GM10248 (cell line): ENCODE measurements around the gene OR2T10.
"Not testable (repeated sequence)": the region's sequence is repeated elsewhere in the genome, so short reads cannot be mapped to it uniquely, and the experiment has no call there.

Experiments
- CTCF ChIA-PET: fragments of 300-600 bp; sonication (Branson Sonifier 250); formaldehyde crosslinking; extraction: SDS; loops from one replicate; lab custom pipeline; 2021; ENCODE audit warnings: antibody characterized with exemption; lab: Yijun Ruan, JAX
- POLR2A ChIA-PET: fragments of 350-650 bp; sonication (Branson Sonifier 250); formaldehyde crosslinking; extraction: SDS; loops from one replicate; lab custom pipeline; 2020; ENCODE audit warnings: antibody characterized with exemption; lab: Yijun Ruan, JAX
- DNase-seq: peaks from one replicate; pipeline ENCODE4 v3.0.0; 2012; ENCODE audit errors: extremely low spot score

The OR2T10 gene

GRCh38 chr1:248562672-248563071 lies 34.8 kb downstream of the OR2T10 start, which contains the start of gene OR2T29:
OR2T29 (minus strand) TSS chr1:248562772; CDS start chr1:248559491, 3,281 bp downstream.
- POLR2A ChIA-PET, DNase-seq, CTCF ChIA-PET: not testable (repeated sequence)

- CTCF ChIA-PET, DNase-seq, POLR2A ChIA-PET: not testable (repeated sequence)
These were observed 46.5 kb downstream of the OR2T10 start for GRCh38 chr1:248551027-248551426.

- POLR2A ChIA-PET, DNase-seq, CTCF ChIA-PET: not testable (repeated sequence)
These were observed 50.1 kb downstream of the OR2T10 start for GRCh38 chr1:248547383-248547782.
